NCI-H2227 (cell line): ENCODE measurements around the gene CCL15.
"Not testable (repeated sequence)": the region's sequence is repeated elsewhere in the genome, so short reads cannot be mapped to it uniquely, and the experiment has no call there.

Experiments
- DNase-seq: peaks from one replicate; lab custom pipeline; 2025; ENCODE audit not compliant: unreplicated experiment; lab: John Stamatoyannopoulos, UW

CCL15 gene, protein sequence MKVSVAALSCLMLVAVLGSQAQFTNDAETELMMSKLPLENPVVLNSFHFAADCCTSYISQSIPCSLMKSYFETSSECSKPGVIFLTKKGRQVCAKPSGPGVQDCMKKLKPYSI

DNA sequence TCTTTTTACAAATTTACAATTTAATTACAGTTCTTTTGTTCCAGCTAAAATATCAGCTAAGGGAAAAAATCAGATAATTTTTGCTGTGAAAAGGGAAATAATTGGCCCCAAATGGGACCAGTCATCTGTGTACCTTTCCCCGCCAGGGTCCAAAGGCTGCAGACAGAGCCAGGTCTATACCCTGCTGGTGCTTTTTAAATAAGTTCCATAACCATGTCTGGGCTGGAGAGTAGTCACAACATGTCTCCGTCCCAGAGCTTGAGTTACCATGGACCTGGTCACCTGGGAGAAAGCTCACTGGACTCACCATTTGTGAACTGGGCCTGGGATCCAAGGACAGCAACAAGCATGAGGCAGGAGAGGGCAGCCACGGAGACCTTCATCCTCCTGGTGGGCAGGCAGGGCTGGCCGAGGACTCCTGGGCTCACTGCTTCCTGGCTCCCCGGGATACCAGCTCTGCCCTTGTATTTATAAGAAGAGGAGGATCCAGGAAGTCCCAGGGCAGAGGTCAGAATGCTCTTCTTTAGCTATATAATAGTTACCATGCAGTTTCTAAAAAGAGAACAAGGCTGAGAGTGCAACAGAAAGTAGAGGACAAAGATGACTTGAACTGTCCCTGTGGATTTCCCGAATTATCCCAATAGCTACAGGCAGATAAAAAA, at the start of gene CCL15:
TSS of gene CCL15 (minus strand) at position 444 of the 662 bp plus-strand sequence. CDS start at position 383, 61 bp downstream.
- DNase-seq, result no peak

DNA sequence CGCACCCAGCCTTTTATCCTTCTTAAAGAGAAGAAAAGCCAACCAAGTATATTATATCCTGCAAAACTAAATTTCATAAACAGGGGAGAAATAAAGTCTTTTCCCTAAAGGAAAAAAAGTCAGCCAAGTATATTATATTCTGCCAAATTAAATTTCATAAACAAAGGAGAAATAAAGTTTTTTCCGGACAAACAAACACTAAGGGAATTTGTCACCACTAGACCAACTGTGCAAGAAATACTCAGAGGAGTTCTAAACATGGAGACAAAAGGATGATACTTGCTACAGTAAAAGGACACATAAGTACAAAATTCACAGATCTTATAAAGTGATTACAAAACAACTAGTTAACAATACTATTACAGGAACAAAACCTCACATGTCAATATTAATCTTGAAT, 48.3 kb upstream of the CCL15 start:
- DNase-seq, result no peak

DNA sequence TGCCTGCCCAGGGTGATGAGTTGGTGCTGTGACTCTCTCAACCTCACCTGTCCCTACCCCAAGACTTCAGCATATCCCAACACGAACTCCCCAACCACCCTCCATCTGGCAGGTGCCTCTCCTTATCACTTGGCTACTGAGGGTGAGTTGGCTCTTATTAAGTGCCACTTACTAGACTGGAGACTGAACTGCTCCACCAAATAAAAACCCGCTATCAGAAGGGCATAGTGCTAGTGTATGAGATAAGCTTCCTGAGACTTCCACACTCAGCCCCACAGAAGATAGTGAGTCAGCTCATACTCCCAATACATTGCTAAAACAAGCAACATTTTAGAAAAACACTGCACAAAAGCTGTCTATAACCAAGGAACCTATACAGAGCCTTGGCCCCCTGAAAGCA, 46.7 kb upstream of the CCL15 start:
- DNase-seq, result no peak

DNA sequence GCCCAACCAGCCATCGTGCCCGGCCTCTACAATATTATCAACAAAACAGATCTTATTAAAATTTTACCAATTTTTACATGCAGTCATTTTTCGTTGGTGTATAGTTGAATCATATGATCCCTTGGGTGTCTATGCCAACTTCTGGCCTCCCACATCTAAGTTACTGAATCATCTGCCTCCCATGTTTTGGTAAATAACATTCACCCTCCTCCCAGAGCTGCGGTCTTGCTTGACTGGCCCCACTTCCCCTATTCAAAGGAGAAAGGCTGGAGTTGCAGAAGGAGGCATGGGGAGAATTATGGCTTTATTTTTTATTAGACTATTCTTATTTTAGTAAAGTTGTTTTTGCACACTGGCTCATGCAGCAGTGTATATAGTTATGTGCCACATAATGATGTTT, 34.9 kb upstream of the CCL15 start:
- DNase-seq, result no peak

DNA sequence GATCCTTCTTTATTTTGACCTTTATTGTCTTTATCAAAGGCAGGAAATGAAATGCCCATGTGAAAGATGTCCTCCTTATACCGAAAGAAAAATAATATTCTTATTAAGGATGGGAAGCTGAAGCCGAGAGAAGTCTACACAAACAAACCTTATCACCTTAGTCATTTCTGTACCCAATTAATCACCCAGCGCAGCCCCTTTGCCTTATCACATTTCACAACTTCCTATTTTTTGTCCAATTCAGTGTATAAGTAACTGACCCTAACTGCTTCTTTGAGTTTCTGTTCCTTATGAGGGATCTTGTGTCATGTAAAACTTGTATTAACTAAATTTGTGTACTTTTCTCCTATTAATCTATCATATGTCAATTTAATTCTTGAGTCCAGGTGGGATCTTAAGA, 32.8 kb upstream of the CCL15 start:
- DNase-seq, result no peak

DNA sequence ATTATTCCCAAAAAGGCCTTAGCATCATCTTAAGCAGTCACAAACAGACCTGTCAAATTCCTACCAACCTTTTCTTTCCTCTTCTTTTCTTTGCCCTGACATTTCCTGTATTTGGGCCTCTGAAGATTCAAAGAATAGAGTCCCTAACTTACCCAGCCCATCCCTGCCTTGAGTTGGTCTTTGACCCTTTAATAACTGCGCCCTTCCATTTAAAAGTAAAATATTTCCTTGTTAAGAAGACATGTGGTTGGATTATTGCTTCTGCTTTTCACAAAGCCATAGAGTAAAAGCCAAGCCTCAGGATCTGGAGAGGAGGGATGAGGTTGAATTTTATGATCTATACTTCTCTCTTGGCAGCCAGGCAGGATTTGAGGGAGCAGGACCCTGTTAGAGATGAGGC, 29.6 kb upstream of the CCL15 start:
- DNase-seq, result no peak

DNA sequence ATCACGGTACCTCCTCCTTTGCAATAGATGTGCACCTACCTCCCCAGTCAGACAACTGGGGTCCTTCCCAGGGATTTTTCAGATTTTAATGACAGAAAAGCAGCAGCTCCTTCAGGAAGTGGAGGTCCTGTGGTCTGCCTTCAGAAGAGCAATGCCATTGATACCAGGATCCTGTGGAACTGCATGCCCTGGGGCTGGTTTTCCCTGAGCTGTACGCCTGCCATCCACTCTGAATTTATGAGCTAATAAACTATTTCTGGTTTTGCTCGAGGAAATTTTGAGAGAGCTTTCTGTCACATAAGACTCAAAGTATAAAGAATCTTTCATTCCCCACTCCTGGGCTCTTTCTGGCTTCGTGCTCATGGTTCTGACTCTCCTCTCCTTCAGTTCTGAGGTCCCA, 26.4 kb upstream of the CCL15 start:
- no peak for DNase-seq

DNA sequence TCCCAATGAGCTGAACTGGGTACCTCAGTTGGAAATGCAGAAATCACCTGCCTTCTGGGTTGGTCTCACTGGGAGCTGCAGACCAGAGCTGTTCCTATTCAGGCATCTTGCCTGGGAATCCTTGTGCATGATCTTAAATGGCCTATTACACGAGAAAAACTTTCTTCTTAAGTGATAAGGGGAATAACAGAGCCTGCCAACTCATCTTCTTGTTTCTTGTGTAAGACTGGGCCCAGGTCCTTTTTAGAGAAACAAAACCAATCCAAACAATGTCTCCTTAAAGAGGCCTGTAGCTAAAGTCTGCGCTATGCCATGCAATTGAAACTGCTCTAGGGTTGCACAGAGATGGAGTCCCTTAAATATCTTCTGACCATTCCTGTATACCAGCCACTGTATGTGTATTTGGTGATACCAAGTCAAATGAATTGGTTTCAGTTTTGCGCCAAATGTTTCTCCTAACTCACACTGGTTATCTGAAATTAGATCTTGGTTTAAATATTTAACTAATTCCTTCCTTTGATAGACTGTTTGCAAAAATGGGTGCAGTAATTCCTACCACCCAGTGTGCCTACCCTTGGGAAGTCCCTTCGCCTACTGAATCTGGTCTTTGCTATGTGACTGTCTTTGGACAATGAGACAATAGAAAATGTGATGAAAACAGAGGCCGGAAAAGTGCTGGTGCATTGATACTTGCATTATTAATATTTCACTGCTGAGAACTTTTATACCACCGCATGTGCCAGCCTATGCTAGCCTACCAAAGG, 22.9 kb upstream of the CCL15 start:
- no peak for DNase-seq

DNA sequence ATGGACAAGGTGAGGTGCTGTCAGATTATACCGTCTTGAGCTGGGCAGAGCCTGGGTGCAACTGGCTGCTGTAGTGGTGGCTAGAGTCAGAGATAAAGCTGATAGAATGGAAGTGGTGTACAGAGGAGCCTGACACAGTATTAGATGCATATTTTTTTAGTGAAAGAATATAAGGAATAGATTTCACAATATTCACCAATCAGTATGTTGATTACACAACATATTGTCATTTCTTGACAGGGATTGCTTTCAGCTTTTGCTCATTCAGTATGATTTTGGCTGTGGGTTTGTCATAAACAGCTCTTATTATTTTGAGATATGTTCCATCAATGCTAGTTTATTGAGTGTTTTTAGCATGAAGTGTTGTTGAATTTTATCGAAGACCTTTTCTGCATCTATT, 18.1 kb upstream of the CCL15 start:
- no peak for DNase-seq

DNA sequence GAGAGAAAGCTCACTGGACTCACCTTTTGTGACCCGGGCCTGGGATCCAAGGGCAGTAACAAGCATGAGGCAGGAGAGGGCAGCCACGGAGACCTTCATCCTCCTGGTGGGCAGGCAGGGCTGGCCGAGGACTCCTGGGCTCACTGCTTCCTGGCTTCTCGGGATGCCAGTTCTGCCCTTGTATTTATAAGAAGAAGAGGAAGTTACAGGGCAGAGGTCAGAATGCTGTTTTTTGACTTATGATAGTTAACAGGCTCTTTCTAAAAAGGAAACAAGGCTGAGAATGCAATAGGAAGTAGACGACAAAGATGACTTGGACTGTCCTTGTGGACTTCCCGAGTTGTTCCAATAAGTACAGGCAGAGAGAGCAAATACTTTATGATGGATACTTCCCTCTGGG, 16.4 kb upstream of the CCL15 start, which contains the start of gene CCL23:
TSS of gene CCL23 (minus strand) at position 174 of the 400 bp plus-strand sequence. CDS start at position 99, 75 bp downstream.
- DNase-seq, result no peak

DNA sequence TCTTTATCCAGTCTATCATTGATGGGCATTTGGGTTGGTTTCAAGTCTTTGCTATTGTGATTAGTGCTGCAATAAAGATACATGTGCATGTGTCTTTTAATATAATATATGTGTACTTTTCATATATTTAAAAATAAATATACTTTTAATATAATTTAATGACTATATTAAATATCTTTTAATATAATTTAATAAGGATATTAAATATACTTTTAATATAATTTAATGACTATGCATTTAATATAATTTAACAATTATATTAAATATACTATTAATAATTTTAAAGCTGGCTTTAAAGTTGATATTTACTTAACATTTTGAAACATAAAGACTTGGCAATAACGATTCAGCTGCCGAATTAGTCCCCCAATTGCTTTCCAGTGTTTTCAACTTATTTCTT, 15.2 kb upstream of the CCL15 start:
- DNase-seq, result no peak

DNA sequence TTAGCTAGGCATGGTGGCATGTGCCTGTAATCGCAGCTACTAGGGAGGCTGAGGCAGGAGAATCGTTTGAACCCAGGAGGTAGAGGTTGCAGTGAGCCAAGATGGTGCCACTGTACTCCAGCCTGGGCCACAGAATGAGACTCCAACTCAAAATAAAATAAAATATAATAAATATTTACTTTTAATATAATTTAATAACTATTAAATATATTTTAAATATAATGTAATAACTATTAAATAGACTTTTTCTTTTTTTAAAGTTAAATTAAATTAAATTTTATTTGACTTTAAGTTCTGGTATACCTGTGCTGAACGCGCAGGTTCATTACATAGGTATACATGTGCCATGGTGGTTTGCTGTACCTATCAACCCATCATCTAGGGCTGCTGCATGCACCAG, 14.5 kb upstream of the CCL15 start:
- DNase-seq, result not testable (repeated sequence)

DNA sequence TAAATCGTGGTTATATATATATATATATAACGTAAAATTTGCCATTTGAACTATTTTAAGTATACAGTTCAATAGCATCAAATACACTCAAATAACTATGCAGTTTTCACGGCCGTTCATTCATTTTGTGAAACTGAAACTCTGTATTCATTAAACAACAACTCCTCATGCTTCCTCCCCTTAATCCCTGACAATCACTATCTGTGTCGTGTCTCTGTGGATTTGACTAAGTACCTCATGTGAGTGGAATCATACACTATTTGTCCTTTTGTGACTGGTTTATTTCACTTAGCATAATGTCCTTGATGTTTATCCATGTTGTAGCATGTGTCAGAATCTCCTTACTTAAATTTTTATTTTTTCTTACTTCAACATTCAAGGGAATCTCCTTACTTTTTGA, 13.6 kb upstream of the CCL15 start:
- no peak for DNase-seq

DNA sequence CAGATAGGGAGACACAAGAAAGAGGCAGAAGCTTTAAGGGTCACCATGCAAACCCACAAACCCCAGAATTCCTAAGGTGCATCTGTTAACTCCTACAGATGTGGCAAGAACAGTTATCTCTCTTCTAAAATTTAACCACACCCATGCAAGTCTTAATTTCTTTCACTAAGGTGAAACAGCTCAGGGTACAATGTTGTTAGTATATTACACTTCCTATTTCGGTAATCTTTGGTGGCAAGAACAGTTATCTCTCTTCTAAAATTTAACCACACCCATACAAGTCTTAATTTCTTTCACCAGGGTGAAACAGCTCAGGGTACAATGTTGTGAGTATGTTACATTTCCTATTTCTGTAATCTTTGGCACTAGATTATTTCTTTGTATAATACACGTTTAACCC, 9.8 kb upstream of the CCL15 start:
- no peak for DNase-seq

DNA sequence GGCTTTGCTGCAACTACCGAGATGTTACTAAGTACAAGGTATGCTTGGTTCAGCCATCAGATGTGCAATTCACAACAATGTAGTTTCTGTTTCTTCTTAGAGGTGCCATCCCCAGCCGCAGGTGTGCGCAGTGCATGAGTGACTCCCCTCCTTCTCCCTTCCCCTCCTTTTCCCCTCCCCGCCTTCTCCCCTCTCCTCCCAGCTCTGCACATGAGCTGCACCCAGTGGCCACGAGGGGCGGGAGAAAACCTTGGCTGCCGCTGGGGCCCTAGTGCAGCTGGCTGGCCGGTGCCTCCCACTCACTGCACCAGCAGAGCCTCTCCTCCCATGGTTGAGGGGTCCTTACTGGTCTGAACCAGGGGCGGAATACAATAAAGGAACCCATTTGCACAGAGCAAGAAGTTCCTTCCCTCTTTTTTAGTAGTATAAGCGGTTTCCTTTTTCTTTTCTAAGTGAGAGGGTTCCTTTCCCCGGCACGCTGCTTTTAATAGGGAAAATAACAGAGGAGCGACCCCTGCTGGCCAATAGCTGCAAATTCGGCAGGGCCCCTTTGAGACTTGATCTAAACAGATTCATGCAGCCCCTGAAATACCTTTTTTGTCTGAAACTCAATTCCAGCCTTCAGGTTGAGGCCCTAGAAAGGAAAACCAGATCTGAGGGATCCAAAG, 7.8 kb upstream of the CCL15 start:
- DNase-seq, result peak; percentile 1

DNA sequence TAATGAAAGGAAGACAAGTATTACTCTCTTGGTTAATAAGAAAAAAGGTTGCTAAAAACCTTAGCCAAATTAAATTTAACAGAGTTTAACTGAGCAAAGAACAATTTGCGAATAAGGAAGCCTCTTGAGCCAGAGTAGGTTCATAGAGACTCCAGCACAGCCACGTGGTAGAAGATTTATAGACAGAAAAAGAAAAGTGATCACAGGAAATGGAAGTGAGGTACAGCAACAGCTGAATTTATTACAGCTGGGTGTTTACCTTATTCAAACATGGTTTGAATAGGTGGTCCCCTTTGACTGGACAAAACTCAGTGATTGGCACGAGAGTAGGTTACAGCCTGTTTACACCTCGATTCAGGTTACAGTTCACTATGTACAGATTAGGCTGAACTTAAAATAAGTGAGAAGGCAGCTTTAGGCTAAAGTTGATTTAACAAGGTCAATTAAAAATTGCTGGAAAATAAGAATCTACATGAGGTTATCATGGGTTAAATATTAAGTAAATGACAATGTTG, 3.3 kb upstream of the CCL15 start:
- DNase-seq, result no peak

DNA sequence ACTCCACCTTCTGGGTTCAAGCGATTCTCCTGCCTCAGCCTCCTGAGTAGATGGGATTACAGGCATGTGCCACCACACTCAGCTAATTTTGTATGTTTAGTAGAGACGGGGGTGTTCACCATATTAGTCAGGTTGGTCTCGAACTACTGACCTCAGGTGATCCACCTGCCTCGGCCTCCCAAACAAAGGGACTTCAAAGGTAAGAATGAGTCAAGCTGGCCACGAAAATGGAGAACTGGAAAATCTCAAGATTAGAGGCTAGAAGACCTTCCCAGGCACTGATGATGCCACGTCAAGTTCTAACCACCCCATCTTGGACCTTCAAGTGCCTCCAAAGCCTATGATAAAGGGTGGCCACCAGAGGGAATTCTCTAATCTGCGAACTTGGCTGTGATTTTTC, 1.3 kb upstream of the CCL15 start:
- DNase-seq, result no peak

DNA sequence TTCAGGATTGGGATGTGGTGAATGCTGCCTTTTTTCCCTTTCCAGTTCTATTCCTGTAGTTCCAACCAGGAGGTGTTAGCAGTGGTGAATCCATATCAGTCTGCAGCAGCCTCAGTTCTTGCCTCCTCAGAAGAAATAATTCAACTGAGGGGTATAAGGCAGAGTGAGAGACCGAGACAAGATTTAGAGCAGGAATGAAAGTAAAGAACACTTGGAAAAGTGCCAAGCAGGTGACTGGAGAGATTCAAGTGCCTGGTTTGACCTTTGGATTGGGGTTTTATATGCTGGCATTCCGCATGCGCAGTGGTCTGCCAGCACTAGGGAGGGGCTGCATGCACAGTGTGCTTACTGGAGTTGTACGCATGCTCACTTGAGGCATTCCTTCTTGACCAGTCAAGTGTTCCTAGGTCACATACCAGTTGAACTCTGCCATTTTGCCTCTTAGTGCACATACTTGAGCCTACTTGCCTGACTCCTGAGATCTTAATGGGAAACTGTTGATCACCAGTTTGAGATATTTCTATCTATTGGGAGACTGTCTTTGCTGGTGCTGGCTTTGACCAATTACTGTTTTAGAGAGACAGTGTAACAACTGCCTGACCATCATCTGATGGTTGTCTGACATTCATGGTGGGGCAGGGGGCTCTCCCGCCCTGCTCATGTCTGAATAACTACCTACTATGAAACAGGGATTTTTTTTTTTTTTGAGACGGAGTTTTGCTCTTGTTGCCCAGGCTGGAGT, 680 bp upstream of the CCL15 start:
- no peak for DNase-seq

DNA sequence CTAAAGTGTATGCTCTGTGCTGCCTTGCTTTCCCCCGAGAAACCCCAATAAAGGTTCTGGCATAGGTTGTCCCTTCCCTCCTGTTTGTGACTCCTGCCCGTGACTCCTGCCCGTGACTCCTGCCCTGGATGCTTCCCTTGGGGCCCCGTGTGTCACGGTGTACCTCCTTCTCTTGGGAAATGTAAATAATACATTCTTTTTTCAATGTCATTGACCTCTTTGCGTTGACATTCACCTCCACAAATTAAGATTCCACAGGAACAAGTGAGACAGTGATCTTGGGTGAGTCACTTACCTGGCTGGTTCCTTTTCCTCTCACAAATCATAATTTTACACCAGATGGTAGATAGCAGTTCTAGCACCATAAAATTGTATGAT, 632 bp downstream of the CCL15 start:
- DNase-seq, result no peak

DNA sequence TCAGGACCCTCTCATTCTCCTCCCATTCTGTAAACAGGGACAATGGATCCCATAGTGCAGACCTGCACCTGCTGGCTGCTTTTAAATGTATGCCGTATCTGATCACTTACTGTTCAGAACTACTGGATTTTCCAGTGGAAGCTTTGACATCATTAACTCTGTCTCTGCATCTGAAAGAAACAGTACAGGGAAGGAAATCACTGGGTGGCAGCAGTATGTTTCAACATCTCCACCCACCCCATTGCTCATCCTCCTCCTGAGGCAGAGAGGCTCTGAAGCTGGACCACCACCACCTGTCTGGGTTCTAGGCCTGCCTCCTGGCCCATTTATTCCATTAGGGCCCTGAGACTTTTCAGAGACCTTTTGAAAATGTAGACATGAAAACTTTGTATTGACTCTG, 2.6 kb downstream of the CCL15 start:
- DNase-seq, result no peak

DNA sequence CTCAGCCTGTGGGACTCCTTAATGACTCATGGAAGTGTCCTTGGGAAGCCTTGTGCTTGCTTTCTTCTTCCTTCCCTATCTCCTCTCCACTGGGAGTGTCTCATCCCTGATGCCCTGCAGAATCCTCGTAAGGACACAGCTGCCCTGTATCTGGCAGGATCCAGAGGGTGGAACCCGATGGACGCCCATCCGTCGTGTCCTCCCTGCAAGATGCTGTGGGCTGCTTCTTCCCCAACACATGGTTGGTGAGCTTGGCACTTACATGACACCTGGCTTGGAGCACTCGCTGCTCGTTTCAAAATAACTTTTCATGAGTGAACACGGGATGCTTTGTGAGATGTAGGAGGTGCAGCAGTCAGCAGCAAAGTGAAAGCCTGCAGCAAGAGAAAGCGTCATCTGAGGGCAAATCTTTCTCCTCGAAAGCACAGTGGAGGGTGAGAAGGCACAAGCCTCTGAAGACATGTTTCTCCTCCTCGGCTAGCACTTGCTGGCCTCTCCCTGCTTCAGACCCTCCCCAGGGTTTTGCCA, 3.3 kb downstream of the CCL15 start:
- DNase-seq, result no peak
